Measurements from ENCODE around the gene S100A6.

S100A6 gene

GRCh38 chr1:153544453-153545066 lies 8.8 kb upstream of the S100A6 start:
- peak; percentile 46 for DNase-seq

- DNase-seq = no peak
These were observed 7.9 kb upstream of the S100A6 start for GRCh38 chr1:153543736-153544135.

GRCh38 chr1:153542956-153543711 lies 7.3 kb upstream of the S100A6 start:
- DNase-seq = no peak

- DNase-seq = no peak
These were observed 6.1 kb upstream of the S100A6 start for GRCh38 chr1:153541641-153542590.

- DNase-seq = peak; percentile 57
These were observed 4.9 kb upstream of the S100A6 start, which contains the start of gene S100A5 for GRCh38 chr1:153540394-153541361. S100A5 (minus strand) TSS chr1:153540934; CDS start chr1:153540191, 743 bp downstream.

- peak; percentile 53 for DNase-seq
These were observed 3.8 kb upstream of the S100A6 start for GRCh38 chr1:153539395-153540093.

GRCh38 chr1:153538315-153538821 lies 2.6 kb upstream of the S100A6 start:
- peak; percentile 93 for DNase-seq

- DNase-seq = no peak
These were observed 1.6 kb upstream of the S100A6 start for GRCh38 chr1:153537376-153537730.

GRCh38 chr1:153536671-153537375 lies 1.0 kb upstream of the S100A6 start:
- peak; percentile 49 for DNase-seq

- DNase-seq = peak; percentile 96
These were observed 350 bp upstream of the S100A6 start for GRCh38 chr1:153536012-153536670.

GRCh38 chr1:153534925-153535241 lies 908 bp downstream of the S100A6 start:
- DNase-seq = no peak

- DNase-seq = peak; percentile 70
These were observed 1.4 kb downstream of the S100A6 start for GRCh38 chr1:153534226-153534924.

- DNase-seq = peak; percentile 88
These were observed 2.0 kb downstream of the S100A6 start for GRCh38 chr1:153533689-153534201.

GRCh38 chr1:153532769-153533599 lies 2.8 kb downstream of the S100A6 start:
- peak; percentile 99 for DNase-seq

- peak; percentile 80 for DNase-seq
These were observed 3.6 kb downstream of the S100A6 start for GRCh38 chr1:153532181-153532580.

- no peak for DNase-seq
These were observed 4.2 kb downstream of the S100A6 start for GRCh38 chr1:153531638-153532037.

- DNase-seq = no peak
These were observed 8.1 kb downstream of the S100A6 start for GRCh38 chr1:153527683-153528040.

GRCh38 chr1:153527023-153527682 lies 8.6 kb downstream of the S100A6 start:
- DNase-seq = peak; percentile 57

Data from NCI-H69 (cell line).